Muscle of arm (tissue), 12 donors: ENCODE data around the gene LOXL3. TPM values are rescaled to one million over a fixed set of nuclear protein-coding genes. Genes with fewer than 3 reads are reported as not detected.

ENCODE experiments used
- DNase-seq: peaks from one replicate; pipeline ENCODE4 v3.0.0-alpha.2; 2013
- polyA plus RNA-seq, 12 donors: library from polyadenylated mRNA; unstranded; fragments of 120-200 nt; gene quantifications; one replicate each; pipeline ENCODE4 v1.2.1, GENCODE V29; 2013; ENCODE audit not compliant: insufficient read length in 12 of 12

LOXL3 gene
- polyA plus RNA-seq, 12 donors = 6.5 to 9.6 (median 7.5) TPM; not detected in 2

DNA sequence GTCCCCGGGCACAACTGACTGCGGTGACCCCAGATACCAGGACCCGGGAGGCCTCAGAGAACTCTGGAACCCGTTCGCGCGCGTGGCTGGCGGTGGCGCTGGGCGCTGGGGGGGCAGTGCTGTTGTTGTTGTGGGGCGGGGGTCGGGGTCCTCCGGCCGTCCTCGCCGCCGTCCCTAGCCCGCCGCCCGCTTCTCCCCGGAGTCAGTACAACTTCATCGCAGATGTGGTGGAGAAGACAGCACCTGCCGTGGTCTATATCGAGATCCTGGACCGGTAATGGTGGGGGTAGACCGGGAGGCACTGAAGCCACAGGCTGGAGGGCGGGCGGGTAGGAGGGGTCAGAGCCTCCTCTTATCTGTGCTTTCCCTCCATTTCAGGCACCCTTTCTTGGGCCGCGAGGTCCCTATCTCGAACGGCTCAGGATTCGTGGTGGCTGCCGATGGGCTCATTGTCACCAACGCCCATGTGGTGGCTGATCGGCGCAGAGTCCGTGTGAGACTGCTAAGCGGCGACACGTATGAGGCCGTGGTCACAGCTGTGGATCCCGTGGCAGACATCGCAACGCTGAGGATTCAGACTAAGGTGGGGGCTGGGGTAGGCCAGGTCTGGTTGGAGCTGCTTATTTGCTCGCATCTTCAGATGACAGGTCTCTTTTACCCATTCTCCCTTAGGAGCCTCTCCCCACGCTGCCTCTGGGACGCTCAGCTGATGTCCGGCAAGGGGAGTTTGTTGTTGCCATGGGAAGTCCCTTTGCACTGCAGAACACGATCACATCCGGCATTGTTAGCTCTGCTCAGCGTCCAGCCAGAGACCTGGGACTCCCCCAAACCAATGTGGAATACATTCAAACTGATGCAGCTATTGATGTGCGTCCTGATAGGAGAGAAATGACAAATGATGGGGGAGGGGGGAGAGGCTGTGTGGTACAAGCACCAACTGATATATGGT is 23.2 kb downstream of the LOXL3 start:
- DNase-seq = peak; percentile 34

DNA sequence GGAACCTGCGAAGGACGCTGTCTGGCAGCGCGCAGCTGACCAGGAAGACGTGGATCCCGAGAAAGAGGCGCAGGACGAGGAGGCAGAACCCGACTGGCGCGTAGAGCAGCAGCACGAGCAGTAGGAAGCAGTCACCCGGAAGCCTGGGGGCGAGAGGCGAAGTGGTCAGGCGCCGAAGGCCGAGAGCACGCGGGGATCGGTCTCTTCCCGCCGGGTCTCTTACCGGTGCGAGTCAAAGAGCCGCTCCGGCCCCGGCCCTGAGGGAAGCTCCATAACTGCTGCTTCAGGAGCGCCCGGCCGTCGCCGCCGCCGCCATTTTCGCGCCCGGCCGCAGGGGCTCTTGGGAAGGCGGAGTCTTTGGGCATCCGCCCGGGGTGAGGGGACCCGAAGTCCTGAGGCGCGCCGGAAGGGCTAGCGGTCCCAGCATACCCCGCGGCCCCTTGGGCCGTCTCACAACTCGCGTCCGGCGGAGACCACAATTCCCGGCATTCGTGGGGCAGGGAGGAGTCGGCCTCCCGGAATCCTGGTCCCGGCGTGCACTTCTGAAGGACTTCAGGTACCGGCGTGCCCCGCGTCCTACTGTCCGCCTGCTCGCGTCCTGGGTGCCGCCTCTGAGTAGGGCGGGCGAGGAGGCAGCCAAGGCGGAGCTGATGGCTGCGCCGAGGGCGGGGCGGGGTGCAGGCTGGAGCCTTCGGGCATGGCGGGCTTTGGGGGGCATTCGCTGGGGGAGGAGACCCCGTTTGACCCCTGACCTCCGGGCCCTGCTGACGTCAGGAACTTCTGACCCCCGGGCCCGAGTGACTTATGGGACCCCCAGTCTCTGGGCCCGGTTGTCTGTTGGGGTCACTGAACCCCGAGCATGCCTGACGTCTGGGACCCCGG is 24.1 kb downstream of the LOXL3 start, which contains the start of the genes AUP1 and HTRA2:
AUP1 (minus strand) TSS at position 350 of the 882 bp plus-strand sequence; CDS start at position 273, 77 bp downstream.
HTRA2 (plus strand) TSS at position 577 of the 882 bp plus-strand sequence; CDS start at position 651, 74 bp downstream.
- peak; percentile 99 for DNase-seq

DNA sequence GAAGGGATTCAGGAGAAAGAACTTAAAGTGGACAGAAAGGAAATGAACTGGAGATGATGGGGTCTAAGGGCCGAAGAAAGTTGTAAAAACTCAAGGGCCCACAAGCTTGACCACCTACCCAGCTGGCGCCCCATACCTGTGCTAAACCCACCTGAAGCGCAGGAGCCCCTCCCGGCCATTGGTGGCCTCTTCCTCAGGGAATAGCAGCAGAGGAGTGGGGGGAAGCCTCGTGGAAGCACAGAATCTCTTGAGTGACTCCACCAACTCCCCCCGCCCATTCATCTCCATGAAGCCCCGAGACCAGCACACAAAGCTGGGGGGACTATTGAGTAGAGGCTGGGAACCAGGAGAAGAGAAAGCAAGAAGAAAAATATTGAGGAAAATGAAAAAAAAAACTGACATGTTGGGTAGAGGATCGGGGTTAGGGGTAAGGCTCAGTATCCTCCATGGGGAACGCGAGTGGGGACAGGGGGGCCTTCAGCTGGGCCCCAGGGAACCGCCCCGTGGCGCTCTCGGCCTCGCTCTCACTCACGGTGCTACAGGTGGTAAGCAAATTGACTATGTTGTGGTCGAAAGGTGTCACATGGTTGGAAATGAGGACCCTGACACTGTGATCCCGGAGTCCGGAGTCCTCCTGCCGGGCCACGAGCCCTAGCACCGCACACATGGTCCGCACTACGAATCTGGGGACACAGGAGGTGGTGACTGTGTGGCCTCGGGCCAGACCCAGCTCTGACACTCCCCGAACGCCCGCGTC is 25.0 kb downstream of the LOXL3 start:
- no peak for DNase-seq

DNA sequence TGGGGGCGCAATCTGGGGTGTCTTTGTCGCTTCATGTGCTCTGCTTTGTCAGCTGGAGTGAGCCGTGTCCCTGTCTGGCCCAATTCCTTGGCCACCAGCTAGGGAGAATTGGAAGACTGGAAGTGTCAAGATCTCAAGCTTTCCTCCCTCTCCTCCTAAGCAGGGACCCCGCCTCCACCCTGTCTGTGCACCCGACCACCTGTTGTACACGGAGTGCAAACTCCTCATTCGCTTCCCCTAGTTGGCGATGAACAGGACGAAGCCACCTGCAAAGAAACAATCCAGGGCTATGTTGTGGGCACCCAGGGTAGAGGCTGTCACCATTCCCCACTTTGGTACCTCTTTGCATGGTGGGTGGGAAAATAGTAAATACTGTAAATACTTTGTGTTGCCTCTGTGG is 26.0 kb downstream of the LOXL3 start:
- DNase-seq = no peak

DNA sequence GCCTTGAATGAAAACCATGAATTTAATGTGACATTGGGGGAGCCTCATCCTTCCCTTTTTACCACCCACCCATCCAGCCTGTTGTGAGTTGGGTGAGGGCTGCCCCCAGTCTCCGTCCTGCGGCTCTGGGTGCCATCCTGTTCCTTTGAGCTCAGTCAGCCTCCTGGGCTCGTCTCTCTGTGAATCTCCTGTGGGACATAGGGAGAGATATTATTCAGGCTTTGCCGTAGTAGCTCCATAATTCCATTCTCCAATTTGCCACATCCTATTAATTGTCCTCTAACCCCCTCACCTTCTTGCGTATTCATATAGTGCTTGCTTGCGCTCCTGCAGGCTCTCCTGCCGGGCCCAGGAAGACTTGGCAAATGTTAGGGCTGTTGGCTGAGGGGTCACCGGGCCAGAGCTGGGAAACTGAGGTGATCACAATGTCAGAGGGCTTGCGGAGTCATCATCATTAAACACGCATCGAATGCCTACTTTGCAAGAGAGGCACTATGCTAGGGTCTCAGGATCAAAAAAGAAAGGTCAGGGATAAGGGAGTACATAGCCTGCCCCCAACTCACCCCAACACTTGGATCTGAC is 27.0 kb downstream of the LOXL3 start:
- DNase-seq = no peak

DNA sequence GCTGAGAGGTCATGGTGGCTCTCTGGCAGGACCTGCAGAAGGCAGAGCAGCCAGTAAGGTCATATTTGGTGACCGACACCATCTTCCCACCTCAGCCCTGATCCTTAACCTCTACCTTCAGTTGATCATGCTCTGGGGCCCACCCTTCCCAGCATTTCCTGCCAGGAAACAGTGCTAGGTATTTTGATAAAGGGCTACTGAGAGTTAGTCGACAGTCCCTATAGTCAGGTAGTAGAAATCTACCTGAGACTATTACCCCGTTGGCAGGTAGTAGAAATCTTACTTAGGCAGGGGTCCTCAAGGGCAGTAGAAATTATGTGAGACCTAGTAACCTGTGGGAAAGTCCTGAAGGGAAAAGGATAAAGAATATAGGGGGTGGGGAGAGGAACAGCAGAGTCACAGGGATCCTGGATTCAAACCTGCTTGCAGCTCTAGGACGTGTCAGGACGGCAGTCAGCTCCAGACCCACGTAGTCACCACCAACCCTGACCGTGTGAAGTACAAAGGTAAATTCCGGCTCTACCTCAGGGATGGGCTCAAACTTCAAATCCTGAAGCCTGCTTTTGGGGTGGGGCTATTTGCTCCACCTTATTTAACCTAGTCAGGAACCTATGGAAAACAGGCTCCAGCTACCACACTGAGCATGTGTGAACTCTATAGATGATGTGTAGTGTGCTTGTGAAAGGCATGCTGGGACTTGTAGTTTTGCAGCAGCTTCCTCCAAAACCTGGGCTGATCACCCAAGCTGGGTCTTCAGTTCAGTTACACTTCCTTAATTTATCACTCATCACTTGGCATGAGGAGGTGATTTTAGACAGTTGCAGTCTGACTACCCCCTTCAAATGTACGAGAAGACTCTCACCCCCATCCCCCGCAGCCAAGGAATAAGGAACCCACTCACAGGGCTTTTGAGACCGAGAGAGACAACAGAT is 27.8 kb downstream of the LOXL3 start, which contains the start of gene DQX1:
DQX1 (minus strand) TSS at position 515 of the 932 bp plus-strand sequence; CDS start at position 13, 502 bp downstream.
- DNase-seq = no peak

DNA sequence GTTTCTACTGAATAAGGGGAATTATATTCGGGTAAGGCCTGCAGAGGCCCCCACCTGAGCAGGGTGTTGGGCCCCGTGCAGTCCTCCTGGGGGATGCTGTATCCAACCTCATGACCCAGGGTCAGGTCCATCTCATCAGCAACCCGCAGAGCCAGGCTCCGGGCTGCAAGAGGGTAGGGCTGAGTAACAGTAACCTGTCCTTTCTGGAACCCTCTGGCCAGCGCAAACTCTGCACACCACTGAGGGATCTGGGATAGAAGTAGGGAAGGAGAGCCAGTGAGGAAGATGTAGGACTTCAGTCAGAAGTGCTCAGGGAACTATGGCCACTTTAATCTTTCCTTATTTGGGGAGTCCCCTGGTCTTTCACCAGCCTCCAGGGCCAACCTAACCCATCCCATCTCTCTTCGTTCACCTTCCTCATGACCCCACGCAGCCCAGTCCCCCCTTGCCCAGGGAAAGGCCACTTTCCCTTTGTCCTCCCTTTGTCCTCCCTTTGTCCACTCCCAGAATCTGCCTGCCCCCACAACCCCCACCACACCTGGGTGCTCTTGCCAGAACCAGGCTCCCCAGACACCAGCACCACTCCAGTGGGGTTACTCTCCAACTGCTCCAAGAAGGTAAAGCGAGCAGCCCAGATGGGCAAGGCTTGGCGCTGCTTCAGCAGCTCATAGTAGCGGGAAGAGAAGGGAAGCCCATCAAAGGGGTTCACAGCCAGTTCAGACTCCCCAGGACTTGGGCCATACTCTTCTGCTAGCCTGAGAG is 28.6 kb downstream of the LOXL3 start:
- DNase-seq = no peak

DNA sequence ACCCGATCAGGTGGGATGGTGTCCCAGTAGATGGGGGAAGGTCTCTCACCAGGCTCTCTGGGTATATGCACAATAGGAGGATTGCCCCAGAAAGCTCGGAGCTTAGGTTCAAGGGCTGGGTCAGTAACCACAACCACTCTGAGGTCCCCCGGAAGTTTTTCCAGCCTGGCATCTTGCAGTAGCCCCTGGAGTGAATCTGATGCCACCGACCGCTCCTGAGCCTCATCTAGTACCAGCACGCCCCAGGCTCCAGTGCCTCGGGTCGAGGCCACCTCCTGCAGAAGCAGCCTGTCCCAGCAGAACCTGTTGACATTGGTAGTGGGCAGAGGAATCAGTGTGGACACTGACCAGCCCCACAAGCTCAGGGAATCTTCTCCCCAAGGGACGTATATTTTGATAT is 29.7 kb downstream of the LOXL3 start:
- no peak for DNase-seq

DNA sequence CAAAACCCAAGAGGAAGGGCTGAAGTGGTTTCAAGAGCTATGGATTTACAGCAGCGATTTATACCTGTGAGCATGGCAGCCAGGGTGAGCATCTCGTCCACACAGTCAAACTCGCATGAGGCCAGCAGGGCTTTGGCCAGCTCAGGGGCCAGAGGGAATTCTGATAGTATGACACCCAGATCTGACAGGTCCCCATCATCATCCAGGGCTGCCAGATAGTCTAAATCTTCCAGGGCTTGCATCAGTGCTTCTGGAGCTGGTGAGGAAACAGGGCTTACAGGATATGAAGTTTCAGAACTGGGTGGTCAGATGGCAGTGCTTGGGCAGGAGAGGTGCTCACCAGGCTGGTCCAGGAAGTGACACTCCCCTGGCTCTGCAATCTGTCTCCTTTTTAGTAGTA is 31.2 kb downstream of the LOXL3 start:
- no peak for DNase-seq

DNA sequence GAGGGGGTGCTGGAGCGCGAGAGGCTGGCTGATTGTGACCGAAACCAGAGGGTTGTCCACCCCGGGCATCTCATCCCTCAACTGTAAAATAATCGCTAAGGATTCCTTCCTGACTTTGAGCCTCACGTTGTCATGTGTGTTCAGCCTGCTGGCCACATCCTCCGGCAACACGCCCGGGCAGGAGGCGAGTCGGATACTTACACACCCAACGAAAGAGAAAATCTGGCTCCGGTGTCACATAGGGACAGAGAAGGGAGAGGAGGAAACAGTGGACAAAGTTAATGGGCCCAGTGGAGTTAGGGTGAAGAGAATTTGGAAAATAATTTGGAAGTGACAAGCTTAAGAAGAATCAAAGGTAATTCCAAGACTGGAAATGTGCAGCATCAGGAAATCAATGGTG is 37.1 kb downstream of the LOXL3 start:
- DNase-seq = no peak

DNA sequence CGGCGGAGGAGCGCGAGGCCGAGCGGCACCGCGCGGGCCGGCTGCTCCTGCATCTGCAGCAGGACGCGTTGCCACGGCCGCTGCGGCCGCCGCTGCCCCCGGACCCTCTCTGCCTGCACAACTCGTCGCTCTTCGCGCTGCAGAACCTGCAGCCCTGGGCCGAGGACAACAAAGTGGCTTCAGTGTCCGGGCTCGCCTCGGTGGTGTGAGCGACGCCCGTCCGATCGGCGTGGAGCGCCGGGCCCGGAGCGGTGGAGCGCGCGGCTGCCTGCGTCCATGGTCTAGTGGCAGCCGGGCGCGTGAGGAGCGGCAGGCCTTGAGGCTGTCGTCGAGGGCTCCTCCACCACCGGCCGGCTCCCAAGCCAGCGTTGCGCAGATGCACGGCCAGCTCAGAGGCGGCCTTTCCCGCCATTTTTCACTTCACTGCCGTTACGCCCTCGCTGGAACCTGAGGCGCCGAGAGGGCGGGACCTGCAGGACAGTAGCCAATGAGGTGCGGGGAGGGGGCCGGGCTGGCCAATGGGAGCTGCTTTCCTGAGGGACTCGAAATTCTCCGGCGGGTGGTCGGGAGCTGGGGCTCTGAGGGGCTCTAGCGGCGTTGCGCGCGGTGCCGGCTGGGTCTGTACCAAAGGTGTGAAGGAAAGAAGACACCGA is 37.6 kb downstream of the LOXL3 start:
- no peak for DNase-seq

DNA sequence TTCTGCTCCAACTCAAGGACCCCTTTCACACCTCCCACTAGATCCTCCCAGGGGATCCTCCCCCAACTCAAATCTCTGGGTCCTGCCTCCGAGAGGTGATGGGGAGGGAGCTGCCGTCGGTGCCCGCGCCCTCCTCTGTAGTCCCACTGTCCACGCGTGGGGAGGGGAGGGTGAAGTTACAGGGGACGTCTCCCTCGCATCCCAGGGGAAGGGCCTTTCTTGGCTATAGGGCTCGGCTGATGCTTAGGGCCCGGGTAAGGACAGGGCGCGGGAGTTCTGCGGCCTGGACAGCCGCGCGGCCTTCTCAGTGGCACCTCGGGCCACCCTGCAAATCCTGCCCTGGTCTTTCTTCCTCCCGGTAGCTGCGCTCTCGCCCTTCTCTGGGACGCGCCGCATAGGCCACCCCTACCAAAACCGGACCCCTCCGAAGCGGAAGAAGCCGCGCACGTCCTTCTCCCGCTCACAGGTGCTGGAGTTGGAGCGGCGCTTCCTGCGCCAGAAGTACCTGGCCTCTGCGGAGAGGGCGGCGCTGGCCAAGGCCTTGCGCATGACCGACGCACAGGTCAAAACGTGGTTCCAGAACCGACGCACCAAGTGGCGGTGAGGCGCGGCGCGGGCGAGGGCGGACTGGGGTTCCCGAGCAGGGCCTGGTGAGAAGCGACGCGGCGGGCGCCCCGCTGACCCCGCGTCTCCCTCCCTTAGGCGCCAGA is 38.3 kb downstream of the LOXL3 start:
- DNase-seq = no peak

DNA sequence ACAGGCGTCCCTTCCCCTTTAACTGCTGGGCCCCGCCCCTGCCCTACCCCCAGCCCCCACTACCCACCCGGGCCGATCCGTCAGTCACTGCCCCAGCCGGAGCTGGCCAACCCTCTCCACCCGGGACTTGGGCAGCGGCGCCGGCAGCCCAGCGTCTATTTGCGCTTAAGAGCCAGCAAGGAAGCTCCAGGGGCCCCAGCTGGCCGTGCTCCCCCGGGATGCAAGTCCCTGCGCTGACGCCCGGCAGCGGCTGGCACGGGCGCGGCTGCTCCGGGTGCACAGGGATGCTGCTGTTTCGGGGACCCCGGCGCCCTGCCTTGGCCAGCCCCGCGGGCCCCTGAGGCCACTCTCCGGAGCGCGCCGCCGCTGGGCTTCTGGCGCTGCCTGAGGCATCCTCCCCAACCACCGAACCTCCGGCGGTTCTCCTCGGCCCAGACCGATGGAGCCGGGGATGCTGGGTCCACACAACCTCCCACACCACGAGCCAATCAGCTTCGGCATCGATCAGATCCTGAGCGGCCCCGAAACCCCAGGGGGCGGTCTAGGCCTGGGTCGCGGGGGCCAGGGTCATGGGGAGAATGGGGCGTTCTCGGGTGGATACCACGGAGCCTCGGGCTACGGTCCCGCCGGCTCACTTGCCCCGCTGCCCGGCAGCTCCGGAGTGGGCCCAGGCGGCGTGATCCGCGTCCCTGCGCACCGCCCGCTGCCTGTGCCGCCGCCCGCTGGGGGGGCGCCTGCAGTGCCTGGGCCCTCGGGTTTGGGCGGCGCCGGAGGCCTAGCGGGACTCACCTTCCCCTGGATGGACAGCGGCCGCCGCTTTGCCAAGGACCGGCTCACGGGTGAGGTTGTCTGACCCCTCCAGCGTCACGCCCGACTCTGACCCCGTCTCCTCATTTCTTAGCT is 39.1 kb downstream of the LOXL3 start, which contains the start of gene TLX2:
TLX2 (plus strand) TSS at position 83 of the 903 bp plus-strand sequence; CDS start at position 440, 357 bp downstream.
- no peak for DNase-seq

DNA sequence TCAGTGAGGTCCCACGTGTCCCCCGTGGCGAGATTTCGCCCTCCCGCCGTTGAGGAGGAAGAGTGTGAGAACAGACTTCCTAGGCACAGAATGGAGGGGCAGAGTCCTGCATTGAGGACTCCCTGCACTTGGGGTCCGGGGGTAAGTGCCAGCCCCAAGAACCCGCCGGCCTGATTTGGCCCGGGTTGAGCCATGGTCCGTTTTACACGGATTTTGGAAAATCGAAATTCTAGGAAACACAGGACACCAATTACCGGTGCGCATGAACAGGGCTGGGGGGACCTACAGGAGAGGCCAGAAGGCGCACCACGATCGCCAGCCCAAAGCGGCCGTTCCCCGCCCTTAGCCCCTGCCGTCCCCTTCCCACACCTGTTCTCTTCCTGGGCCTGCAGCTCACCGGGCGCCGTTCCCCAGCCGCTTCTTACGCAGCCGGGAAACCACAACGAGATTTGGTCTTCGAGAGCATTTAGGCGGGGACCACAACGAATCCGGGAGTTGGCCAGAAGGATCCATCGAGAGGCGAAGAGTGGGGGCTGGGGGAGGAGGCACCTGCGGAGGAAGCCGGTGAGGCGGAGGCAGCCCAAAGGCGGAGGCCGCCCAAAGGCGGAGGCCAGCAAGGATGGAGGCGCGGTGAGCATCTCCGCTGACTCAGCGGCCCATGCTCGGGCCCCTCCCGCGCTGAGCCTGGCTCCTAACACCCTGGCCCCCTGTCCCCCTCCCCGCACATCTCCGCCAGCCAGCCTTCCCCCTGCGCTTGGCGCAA is 40.0 kb downstream of the LOXL3 start:
- DNase-seq = no peak

DNA sequence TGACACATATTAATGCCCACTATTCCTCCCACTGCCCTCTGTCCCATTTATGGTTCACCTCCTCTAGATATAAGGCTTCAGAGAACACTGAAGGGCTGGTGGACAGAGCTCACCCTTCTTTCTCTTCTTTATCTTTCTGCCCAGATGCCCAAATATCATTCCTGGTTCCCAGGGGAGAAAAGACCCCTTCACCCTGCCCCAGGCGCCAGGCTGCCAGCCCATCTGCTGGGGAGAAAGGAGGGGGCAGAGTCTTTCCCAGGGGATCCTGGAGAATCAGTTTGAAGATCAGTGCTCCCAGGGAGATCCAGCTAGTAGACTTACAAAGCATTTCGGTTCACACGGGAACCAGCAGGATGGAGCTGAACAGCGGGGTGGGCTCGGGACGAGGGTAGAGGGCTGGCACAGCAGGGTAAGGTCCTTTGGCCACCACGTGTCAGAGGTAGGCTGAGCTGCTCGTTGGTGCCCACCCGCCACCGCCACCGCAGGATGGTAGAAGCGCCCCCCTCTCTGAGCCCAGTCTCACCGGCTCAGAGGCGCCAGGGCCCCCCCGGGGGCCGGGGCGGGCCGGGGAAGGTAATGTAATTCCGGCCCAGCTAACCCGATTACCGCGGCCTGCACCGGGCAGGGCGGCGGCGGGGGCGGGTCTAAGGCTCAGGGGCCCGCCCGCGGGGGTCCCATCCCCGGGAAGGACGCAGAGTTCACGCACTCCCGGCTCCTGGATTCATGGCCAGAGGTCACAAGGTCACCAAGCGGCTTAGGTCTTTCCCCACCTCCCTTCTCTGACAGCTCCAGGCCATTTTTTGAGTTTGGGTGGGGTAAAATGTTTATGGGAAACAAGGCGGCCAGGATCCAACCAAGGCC is 40.8 kb downstream of the LOXL3 start:
- DNase-seq = no peak
